Measurements from ENCODE around the gene ZNF182.
"Not testable (repeated sequence)": the region's sequence is repeated elsewhere in the genome, so short reads cannot be mapped to it uniquely, and the experiment has no call there.

Gene ZNF182

DNA sequence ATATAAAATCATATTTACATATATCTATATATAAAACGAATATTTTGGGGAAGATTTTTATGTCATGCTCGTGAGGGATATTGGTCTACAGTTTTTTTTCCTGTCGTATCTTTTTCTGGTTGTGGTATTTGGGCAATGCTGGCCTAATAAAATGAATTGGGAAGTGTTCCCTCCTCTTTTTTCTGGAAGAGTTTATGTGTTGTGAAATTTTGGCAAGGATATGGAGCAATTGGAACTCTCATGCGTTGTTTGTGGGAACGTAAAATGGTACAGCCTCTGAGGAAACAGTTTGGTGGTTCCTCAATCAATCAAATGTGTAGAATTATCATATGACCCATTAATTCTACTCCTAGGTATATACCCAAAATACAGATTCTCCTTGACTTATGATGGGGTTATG is 69.8 kb downstream of the ZNF182 start:
- H3K4me3 ChIP-seq (ENCODE audit: low read depth, low read length): no peak overlapping the region
- DNase-seq (ENCODE audit: low read depth): no peak

DNA sequence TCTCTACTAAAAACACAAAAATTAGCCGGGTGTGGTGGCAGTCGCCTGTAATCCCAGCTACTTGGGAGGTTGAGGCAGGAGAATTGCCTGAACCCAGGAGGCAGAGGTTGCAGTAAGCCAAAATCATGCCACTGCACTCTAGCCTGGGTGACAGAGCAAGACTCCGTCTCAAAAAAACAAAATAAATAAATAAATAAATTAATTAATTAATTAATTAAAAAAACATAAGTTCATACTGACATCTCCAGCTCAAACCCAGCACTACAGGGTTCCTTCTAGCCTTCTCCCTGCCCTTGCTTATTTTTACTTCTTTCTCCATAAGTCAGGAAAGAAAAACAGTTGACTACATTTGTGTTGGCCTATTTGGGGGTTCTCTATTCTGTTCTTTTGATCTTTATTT is 71.8 kb downstream of the ZNF182 start:
- H3K4me3 ChIP-seq (ENCODE audit: low read depth, low read length); DNase-seq (ENCODE audit: low read depth): not testable (repeated sequence)

- no peak for DNase-seq (ENCODE audit: low read depth)
- H3K4me3 ChIP-seq (ENCODE audit: low read depth, low read length): no peak overlapping the region
Measured at GRCh38 chrX:47927212-47927611, 76.6 kb downstream of the ZNF182 start.

All from skeletal muscle cell (primary cell).